Measurements from ENCODE around the gene ELFN2.

Gene ELFN2

GRCh38 chr22:37427711-37428635 lies 694 bp upstream of the ELFN2 start:
- no peak for DNase-seq (ENCODE audit: low read depth in 2 of 3, low spot score in 1 of 3)

GRCh38 chr22:37426706-37427134 lies 559 bp downstream of the ELFN2 start:
- no peak for DNase-seq (ENCODE audit: low read depth in 2 of 3, low spot score in 1 of 3)

- no peak for DNase-seq (ENCODE audit: low read depth in 2 of 3, low spot score in 1 of 3)
Observed at GRCh38 chr22:37425800-37426705, 1.2 kb downstream of the ELFN2 start.

- DNase-seq (ENCODE audit: low read depth in 2 of 3, low spot score in 1 of 3), result no peak
Observed at GRCh38 chr22:37425369-37425768, 1.9 kb downstream of the ELFN2 start.

GRCh38 chr22:37423283-37423682 lies 4.0 kb downstream of the ELFN2 start:
- no peak for DNase-seq (ENCODE audit: low read depth in 2 of 3, low spot score in 1 of 3)

GRCh38 chr22:37421468-37421877 lies 5.8 kb downstream of the ELFN2 start:
- no peak for DNase-seq (ENCODE audit: low read depth in 2 of 3, low spot score in 1 of 3)

- no peak for DNase-seq (ENCODE audit: low read depth in 2 of 3, low spot score in 1 of 3)
Observed at GRCh38 chr22:37420686-37421467, 6.4 kb downstream of the ELFN2 start.

GRCh38 chr22:37419969-37420685 lies 7.2 kb downstream of the ELFN2 start:
- no peak for DNase-seq (ENCODE audit: low read depth in 2 of 3, low spot score in 1 of 3)

DNA sequence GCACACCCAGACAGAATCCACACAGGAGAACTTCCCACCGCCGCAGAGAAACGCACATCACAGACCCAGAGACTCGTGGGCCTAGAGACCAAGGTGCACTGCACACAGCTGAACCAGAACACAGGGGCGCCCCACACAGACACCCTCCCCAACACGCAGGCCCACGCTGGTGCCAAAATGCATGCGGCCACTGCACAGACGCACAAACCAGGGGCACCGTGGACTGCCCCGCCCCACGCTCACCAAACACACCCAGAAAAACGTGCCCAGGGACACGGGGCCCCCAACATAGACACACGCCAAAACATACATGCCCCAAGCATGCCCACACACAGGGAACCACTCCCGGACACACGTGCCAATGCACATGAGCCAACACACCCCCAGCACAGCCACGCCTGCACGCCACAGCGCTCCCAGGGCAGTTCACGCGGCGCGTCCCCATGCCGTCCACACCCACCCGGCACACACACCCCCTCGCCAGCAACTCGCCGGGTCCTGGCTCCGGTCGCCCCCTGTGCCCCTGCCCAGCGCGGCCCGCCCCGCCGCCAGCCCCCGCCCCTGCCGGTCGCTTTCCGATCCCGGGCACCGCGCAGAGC lies 7.8 kb downstream of the ELFN2 start:
- no peak for DNase-seq (ENCODE audit: low read depth in 2 of 3, low spot score in 1 of 3)

GRCh38 chr22:37418627-37419369 lies 8.5 kb downstream of the ELFN2 start:
- DNase-seq (ENCODE audit: low read depth in 2 of 3, low spot score in 1 of 3), result no peak

GRCh38 chr22:37417677-37418348 lies 9.5 kb downstream of the ELFN2 start:
- no peak for DNase-seq (ENCODE audit: low read depth in 2 of 3, low spot score in 1 of 3)

- no peak for DNase-seq (ENCODE audit: low read depth in 2 of 3, low spot score in 1 of 3)
Observed at GRCh38 chr22:37417264-37417663, 10.0 kb downstream of the ELFN2 start.

GRCh38 chr22:37416827-37417226 lies 10.5 kb downstream of the ELFN2 start:
- peak in 1 of 3 donors; percentile 10 for DNase-seq (ENCODE audit: low read depth in 2 of 3, low spot score in 1 of 3)

DNA sequence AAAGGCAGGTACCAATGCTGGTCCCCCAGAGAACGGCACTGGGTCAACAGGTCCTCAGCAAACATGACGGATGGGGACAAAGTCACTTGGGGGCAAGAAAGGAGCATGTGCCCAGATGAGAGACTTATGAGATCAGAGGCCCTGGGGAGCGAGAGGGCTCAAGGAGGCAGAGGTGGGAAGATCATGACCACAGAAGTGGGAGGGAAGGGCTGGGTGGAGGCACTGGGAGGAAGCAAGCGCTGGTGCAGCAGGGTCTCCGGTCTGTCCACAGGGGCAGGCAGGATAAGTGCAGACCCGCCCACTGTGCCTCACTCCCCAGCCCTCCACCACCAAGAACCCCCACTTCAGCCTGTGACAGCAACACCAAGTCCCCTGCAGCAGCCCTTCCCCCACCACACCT lies 10.9 kb downstream of the ELFN2 start:
- DNase-seq (ENCODE audit: low read depth in 2 of 3, low spot score in 1 of 3), result no peak

GRCh38 chr22:37415210-37415609 lies 12.1 kb downstream of the ELFN2 start:
- no peak for DNase-seq (ENCODE audit: low read depth in 2 of 3, low spot score in 1 of 3)

- no peak for DNase-seq (ENCODE audit: low read depth in 2 of 3, low spot score in 1 of 3)
Observed at GRCh38 chr22:37414288-37414687, 13.0 kb downstream of the ELFN2 start.

GRCh38 chr22:37413546-37413945 lies 13.7 kb downstream of the ELFN2 start:
- no peak for DNase-seq (ENCODE audit: low read depth in 2 of 3, low spot score in 1 of 3)

GRCh38 chr22:37412495-37413250 lies 14.6 kb downstream of the ELFN2 start:
- no peak for DNase-seq (ENCODE audit: low read depth in 2 of 3, low spot score in 1 of 3)
